Measurements from ENCODE around the gene SCARB1. TPM values are rescaled to one million over a fixed set of nuclear protein-coding genes. Genes with fewer than 3 reads are reported as not detected.

SCARB1 gene
- total RNA-seq, 4 donors from 2014 or later: 18.6 to 41.8 (median 26.7) TPM

DNA sequence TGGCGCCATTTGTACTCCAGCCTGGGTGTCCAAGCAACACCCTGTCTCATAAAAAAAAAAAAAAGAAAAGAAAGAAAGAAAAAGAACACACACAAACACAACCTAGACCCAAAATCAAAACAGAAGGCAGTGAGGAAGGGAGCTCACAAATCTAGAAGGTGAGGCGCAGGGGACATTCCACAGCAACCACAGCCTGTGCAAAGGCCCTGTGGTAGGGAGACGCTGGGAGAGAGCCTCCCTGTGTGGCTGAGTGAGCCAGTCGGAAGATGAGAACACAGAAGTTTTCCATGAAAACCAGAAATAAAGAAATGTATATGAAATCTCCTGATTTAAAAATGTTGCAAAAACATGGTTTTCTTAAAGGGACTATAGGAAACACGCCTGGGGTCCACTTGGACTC lies 44.6 kb downstream of the SCARB1 start:
- TF ChIP-seq, protein P1, sequence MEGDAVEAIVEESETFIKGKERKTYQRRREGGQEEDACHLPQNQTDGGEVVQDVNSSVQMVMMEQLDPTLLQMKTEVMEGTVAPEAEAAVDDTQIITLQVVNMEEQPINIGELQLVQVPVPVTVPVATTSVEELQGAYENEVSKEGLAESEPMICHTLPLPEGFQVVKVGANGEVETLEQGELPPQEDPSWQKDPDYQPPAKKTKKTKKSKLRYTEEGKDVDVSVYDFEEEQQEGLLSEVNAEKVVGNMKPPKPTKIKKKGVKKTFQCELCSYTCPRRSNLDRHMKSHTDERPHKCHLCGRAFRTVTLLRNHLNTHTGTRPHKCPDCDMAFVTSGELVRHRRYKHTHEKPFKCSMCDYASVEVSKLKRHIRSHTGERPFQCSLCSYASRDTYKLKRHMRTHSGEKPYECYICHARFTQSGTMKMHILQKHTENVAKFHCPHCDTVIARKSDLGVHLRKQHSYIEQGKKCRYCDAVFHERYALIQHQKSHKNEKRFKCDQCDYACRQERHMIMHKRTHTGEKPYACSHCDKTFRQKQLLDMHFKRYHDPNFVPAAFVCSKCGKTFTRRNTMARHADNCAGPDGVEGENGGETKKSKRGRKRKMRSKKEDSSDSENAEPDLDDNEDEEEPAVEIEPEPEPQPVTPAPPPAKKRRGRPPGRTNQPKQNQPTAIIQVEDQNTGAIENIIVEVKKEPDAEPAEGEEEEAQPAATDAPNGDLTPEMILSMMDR (IDR thresholded peaks at IDR 0.05): no peak
- TF ChIP-seq POLR2A (IDR thresholded peaks at IDR 0.05): no peak
- 91 to 92% methylated on average over 5 of the region's 5 CpGs for WGBS, 2 donors
- H3K4me3 ChIP-seq (ENCODE audit: low read depth, poor library complexity, severe bottlenecking): no peak overlapping the region
- DNase-seq (ENCODE audit: low spot score in 2 of 2): no peak
- intact Hi-C loops (cut with DNase I; ENCODE audit: low total_unique reads): no loop called here

- TF ChIP-seq, protein P1 (IDR thresholded peaks at IDR 0.05): no peak
- TF ChIP-seq POLR2A (IDR thresholded peaks at IDR 0.05): no peak
- intact Hi-C loops (cut with DNase I; ENCODE audit: low total_unique reads): no loop called here
- DNase-seq (ENCODE audit: low spot score in 2 of 2): no peak
- H3K4me3 ChIP-seq (ENCODE audit: low read depth, poor library complexity, severe bottlenecking): no peak overlapping the region
- 94 to 96% methylated on average over 31 of the region's 31 CpGs for WGBS, 2 donors
These were observed 46.3 kb downstream of the SCARB1 start for GRCh38 chr12:124817076-124818000.

- H3K4me3 ChIP-seq (ENCODE audit: low read depth, poor library complexity, severe bottlenecking): no peak overlapping the region
- 87 to 90% methylated on average over 15 of the region's 15 CpGs for WGBS, 2 donors
- DNase-seq (ENCODE audit: low spot score in 2 of 2): no peak
- intact Hi-C loops (cut with DNase I; ENCODE audit: low total_unique reads): no loop called here
- no peak for TF ChIP-seq POLR2A (IDR thresholded peaks at IDR 0.05)
- TF ChIP-seq, protein P1 (IDR thresholded peaks at IDR 0.05): no peak
These were observed 47.3 kb downstream of the SCARB1 start for GRCh38 chr12:124816295-124816854.

GRCh38 chr12:124814741-124815613 lies 48.7 kb downstream of the SCARB1 start:
- H3K4me3 ChIP-seq (ENCODE audit: low read depth, poor library complexity, severe bottlenecking): no peak overlapping the region
- intact Hi-C loops (cut with DNase I; ENCODE audit: low total_unique reads): no loop called here
- DNase-seq (ENCODE audit: low spot score in 2 of 2): peak in 1 of 2 donors; percentile 44
- TF ChIP-seq, protein P1 (IDR thresholded peaks at IDR 0.05): no peak
- TF ChIP-seq POLR2A (IDR thresholded peaks at IDR 0.05): no peak
- 85 to 86% methylated on average over 38 of the region's 38 CpGs for WGBS, 2 donors

DNA sequence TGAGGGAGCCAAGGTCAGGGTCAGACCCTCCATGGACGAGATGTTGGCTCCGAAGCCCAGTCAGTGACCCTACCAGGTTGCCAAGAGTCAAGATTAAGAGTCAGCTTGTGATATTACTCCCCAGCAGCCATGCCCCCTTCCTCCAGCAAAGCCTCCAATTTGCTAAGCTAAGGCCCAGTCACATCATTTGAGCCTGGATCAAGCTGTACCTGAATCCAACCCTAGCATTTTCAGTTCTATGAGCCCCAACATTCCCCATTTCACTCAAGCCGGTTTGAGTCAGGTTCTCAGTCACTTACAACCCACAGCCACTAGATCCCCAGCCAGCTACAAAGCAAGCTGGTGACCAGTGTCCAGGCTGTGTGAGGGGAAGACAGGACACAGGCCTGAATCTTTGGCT lies 49.9 kb downstream of the SCARB1 start:
- no peak overlapping the region for H3K4me3 ChIP-seq (ENCODE audit: low read depth, poor library complexity, severe bottlenecking)
- intact Hi-C loops (cut with DNase I; ENCODE audit: low total_unique reads): no loop called here
- no peak for DNase-seq (ENCODE audit: low spot score in 2 of 2)
- TF ChIP-seq POLR2A (IDR thresholded peaks at IDR 0.05): no peak
- TF ChIP-seq, protein P1 (IDR thresholded peaks at IDR 0.05): no peak
- WGBS, 2 donors: 84 to 96% methylated on average over 3 of the region's 3 CpGs

Measured in lower leg skin (tissue), 4 donors.